ENCODE data around the gene SLC2A13.

Gene SLC2A13

DNA sequence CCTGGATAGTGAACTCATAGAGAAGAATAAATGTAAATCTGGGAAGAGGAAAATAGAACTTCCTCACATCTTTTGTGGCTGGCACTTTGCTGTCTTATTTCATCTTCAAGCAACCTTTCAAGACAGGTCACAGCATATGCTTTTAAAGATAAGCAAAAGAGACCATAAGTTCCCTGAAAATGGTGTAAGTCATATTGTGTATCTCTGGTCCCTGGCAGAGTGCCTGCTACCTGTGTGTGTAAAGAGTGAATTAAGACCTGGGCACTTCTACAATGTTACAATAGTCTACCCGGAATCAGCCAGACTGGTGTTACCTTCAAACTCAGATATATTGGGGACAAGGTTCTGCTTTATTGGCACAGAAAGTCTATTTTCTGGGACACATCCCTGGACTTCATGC is 168.8 kb downstream of the SLC2A13 start:
- H3K4me1 ChIP-seq (ENCODE audit: control insufficient read depth in 1 of 2, insufficient read depth in 1 of 2, low read depth in 1 of 2, low read length in 1 of 2): no peaks in the 10 kb centered on the region
- H3K27me3 ChIP-seq: no peaks in the 10 kb centered on the region
- TF ChIP-seq, protein P1, sequence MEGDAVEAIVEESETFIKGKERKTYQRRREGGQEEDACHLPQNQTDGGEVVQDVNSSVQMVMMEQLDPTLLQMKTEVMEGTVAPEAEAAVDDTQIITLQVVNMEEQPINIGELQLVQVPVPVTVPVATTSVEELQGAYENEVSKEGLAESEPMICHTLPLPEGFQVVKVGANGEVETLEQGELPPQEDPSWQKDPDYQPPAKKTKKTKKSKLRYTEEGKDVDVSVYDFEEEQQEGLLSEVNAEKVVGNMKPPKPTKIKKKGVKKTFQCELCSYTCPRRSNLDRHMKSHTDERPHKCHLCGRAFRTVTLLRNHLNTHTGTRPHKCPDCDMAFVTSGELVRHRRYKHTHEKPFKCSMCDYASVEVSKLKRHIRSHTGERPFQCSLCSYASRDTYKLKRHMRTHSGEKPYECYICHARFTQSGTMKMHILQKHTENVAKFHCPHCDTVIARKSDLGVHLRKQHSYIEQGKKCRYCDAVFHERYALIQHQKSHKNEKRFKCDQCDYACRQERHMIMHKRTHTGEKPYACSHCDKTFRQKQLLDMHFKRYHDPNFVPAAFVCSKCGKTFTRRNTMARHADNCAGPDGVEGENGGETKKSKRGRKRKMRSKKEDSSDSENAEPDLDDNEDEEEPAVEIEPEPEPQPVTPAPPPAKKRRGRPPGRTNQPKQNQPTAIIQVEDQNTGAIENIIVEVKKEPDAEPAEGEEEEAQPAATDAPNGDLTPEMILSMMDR (IDR thresholded peaks at IDR 0.05): no peak
- no peaks in the 10 kb centered on the region for H3K9me3 ChIP-seq
- H3K4me3 ChIP-seq (ENCODE audit: low read depth in 1 of 2, low read length in 1 of 2): no peak overlapping the region
- no peak overlapping the region for H3K27ac ChIP-seq
- no peaks in the 10 kb centered on the region for H3K36me3 ChIP-seq

GRCh38 chr12:39935839-39936238 is 170.0 kb downstream of the SLC2A13 start:
- H3K36me3 ChIP-seq: no peaks in the 10 kb centered on the region
- no peak overlapping the region for H3K27ac ChIP-seq
- TF ChIP-seq, protein P1 (IDR thresholded peaks at IDR 0.05): no peak
- no peak overlapping the region for H3K4me3 ChIP-seq (ENCODE audit: low read depth in 1 of 2, low read length in 1 of 2)
- H3K4me1 ChIP-seq (ENCODE audit: control insufficient read depth in 1 of 2, insufficient read depth in 1 of 2, low read depth in 1 of 2, low read length in 1 of 2): peaks cover 0 to 3% of the 10 kb centered on the region in 2 experiments
- no peaks in the 10 kb centered on the region for H3K27me3 ChIP-seq
- no peaks in the 10 kb centered on the region for H3K9me3 ChIP-seq

DNA sequence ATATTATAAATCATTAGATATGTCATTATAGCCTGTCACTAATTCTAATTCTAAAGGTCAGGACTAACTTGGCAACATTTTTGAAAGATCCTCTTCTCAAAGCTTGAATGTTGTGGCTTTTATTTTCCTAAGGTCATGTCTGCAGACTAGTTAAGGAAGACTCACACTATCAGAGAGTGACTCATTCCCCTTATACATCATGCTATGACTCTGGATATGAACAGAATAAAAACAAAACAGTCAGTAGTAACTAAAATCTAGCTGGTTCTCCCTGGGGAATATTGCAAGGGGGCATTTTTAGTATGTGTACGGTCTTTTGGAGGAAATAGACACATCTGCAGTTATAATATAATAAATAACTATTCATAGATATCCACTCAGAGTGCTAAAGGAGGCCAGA is 170.6 kb downstream of the SLC2A13 start:
- Histone ChIP-seq H3K4me1 (ENCODE audit: control insufficient read depth in 1 of 2, insufficient read depth in 1 of 2, low read depth in 1 of 2, low read length in 1 of 2) (peaks cover 0 to 3% of the 10 kb centered on the region in 2 experiments), H3K27ac (no peak overlapping the region)

DNA sequence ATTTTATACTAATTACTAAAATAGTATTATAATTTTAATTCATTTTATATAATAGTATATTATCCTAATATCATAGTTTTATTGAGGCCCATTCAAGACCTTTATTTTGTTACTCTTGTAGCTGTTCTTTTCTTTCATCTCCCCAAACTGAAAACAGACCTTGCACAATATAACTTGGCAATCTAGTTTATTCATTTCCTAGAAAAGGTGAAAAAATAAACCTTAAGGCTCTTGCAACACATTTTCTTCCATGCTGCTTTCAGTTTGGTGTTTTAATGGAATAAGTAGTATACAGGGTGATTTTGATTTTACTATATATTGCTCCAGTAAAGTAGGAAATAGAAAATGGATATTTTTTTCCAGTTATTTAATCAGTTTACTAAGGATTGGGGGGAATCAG is 174.0 kb downstream of the SLC2A13 start:
- no peaks in the 10 kb centered on the region for H3K9me3 ChIP-seq
- no peaks in the 10 kb centered on the region for H3K27me3 ChIP-seq
- TF ChIP-seq, protein P1 (IDR thresholded peaks at IDR 0.05): no peak
- H3K27ac ChIP-seq: no peak overlapping the region
- peaks cover 0 to 3% of the 10 kb centered on the region in 2 experiments for H3K4me1 ChIP-seq (ENCODE audit: control insufficient read depth in 1 of 2, insufficient read depth in 1 of 2, low read depth in 1 of 2, low read length in 1 of 2)
- no peak overlapping the region for H3K4me3 ChIP-seq (ENCODE audit: low read depth in 1 of 2, low read length in 1 of 2)
- no peaks in the 10 kb centered on the region for H3K36me3 ChIP-seq

More for the DNA sequence above, 170.6 kb downstream of the SLC2A13 start:
- Histone ChIP-seq H3K9me3 (no peaks in the 10 kb centered on the region), H3K36me3 (no peaks in the 10 kb centered on the region), H3K4me3 (ENCODE audit: low read depth in 1 of 2, low read length in 1 of 2) (no peak overlapping the region), H3K27me3 (no peaks in the 10 kb centered on the region)
- TF ChIP-seq, protein P1 (IDR thresholded peaks at IDR 0.05): no peak

GRCh38 chr12:39931231-39931630 is 174.7 kb downstream of the SLC2A13 start:
- no peak overlapping the region for H3K27ac ChIP-seq
- H3K36me3 ChIP-seq: no peaks in the 10 kb centered on the region
- H3K4me3 ChIP-seq (ENCODE audit: low read depth in 1 of 2, low read length in 1 of 2): no peak overlapping the region
- TF ChIP-seq, protein P1 (IDR thresholded peaks at IDR 0.05): no peak
- no peaks in the 10 kb centered on the region for H3K9me3 ChIP-seq
- no peaks in the 10 kb centered on the region for H3K27me3 ChIP-seq
- H3K4me1 ChIP-seq (ENCODE audit: control insufficient read depth in 1 of 2, insufficient read depth in 1 of 2, low read depth in 1 of 2, low read length in 1 of 2): peaks cover 0 to 3% of the 10 kb centered on the region in 2 experiments

GRCh38 chr12:39930101-39930500 is 175.8 kb downstream of the SLC2A13 start:
- TF ChIP-seq, protein P1 (IDR thresholded peaks at IDR 0.05): no peak
- no peak overlapping the region for H3K27ac ChIP-seq
- H3K27me3 ChIP-seq: no peaks in the 10 kb centered on the region
- peaks cover 0 to 3% of the 10 kb centered on the region in 2 experiments for H3K4me1 ChIP-seq (ENCODE audit: control insufficient read depth in 1 of 2, insufficient read depth in 1 of 2, low read depth in 1 of 2, low read length in 1 of 2)
- no peaks in the 10 kb centered on the region for H3K9me3 ChIP-seq
- H3K36me3 ChIP-seq: no peaks in the 10 kb centered on the region
- H3K4me3 ChIP-seq (ENCODE audit: low read depth in 1 of 2, low read length in 1 of 2): no peak overlapping the region
